Mucosa of rectum (tissue), 2 donors: ENCODE results near the gene PCNX2.

Source experiments
- H3K27ac ChIP-seq, 2 donors: one replicate each; pipeline ENCODE4 v1.7.0; 2013; ENCODE audit warnings: inconsistent platforms in 2 of 2, low read depth in 2 of 2, low read length in 2 of 2
- H3K27me3 ChIP-seq, 2 donors: one replicate each; pipeline ENCODE4 v1.7.0; 2013; ENCODE audit warnings: low read length in 2 of 2; ENCODE audit not compliant: control insufficient read depth in 2 of 2, insufficient read depth in 2 of 2
- H3K36me3 ChIP-seq, 2 donors: one replicate each; pipeline ENCODE4 v1.7.0; 2013; ENCODE audit warnings: low read length in 2 of 2; ENCODE audit not compliant: control insufficient read depth in 2 of 2, insufficient read depth in 2 of 2
- H3K4me1 ChIP-seq, 2 donors: one replicate each; pipeline ENCODE4 v1.7.0; 2013; ENCODE audit warnings: low read length in 2 of 2, mild to moderate bottlenecking in 1 of 2; ENCODE audit not compliant: control insufficient read depth in 2 of 2, insufficient read depth in 2 of 2
- H3K4me3 ChIP-seq, 2 donors: one replicate each; pipeline ENCODE4 v1.7.0; 2013; ENCODE audit warnings: low read length in 2 of 2
- H3K9ac ChIP-seq, 2 donors: one replicate each; pipeline ENCODE4 v1.7.0; 2013; ENCODE audit warnings: low read length in 2 of 2, low read depth in 1 of 2, mild to moderate bottlenecking in 1 of 2
- H3K9me3 ChIP-seq, 2 donors: one replicate each; pipeline ENCODE4 v1.7.0; 2013; ENCODE audit warnings: low read length in 2 of 2; ENCODE audit not compliant: control insufficient read depth in 2 of 2
- donor health status: healthy.
- donor health status: Normal muscosa, but diverticular disease.

The PCNX2 gene

GRCh38 chr1:233319272-233319671 lies 23.7 kb upstream of the PCNX2 start:
- Histone ChIP-seq H3K9ac (no peak overlapping the region), H3K27me3 (no peaks in the 10 kb centered on the region), H3K36me3 (no peaks in the 10 kb centered on the region), H3K27ac (no peak overlapping the region), H3K9me3 (no peaks in the 10 kb centered on the region), H3K4me3 (no peak overlapping the region), H3K4me1 (no peaks in the 10 kb centered on the region)

- no peak overlapping the region for H3K9ac ChIP-seq
- H3K36me3 ChIP-seq = no peaks in the 10 kb centered on the region
- H3K4me1 ChIP-seq = no peaks in the 10 kb centered on the region
- no peak overlapping the region for H3K4me3 ChIP-seq
- H3K27ac ChIP-seq = no peak overlapping the region
- no peaks in the 10 kb centered on the region for H3K9me3 ChIP-seq
- H3K27me3 ChIP-seq = no peaks in the 10 kb centered on the region
Measured at GRCh38 chr1:233316473-233316872, 20.9 kb upstream of the PCNX2 start.

GRCh38 chr1:233315718-233316301 lies 20.3 kb upstream of the PCNX2 start:
- H3K9me3 ChIP-seq = no peaks in the 10 kb centered on the region
- H3K4me3 ChIP-seq = no peak overlapping the region
- H3K9ac ChIP-seq = no peak overlapping the region
- H3K27ac ChIP-seq = no peak overlapping the region
- H3K36me3 ChIP-seq = no peaks in the 10 kb centered on the region
- no peaks in the 10 kb centered on the region for H3K27me3 ChIP-seq
- H3K4me1 ChIP-seq = no peaks in the 10 kb centered on the region

- H3K9me3 ChIP-seq = no peaks in the 10 kb centered on the region
- H3K4me3 ChIP-seq = no peak overlapping the region
- H3K36me3 ChIP-seq = no peaks in the 10 kb centered on the region
- H3K27ac ChIP-seq = no peak overlapping the region
- H3K27me3 ChIP-seq = no peaks in the 10 kb centered on the region
- no peak overlapping the region for H3K9ac ChIP-seq
- H3K4me1 ChIP-seq = no peaks in the 10 kb centered on the region
Measured at GRCh38 chr1:233313434-233314155, 18.1 kb upstream of the PCNX2 start.

GRCh38 chr1:233304489-233305102 lies 9.1 kb upstream of the PCNX2 start:
- Histone ChIP-seq H3K27ac (no peak overlapping the region), H3K9me3 (peaks cover 0 to 2% of the 10 kb centered on the region in 2 donors), H3K4me3 (no peak overlapping the region), H3K36me3 (no peaks in the 10 kb centered on the region), H3K4me1 (no peaks in the 10 kb centered on the region), H3K9ac (no peak overlapping the region), H3K27me3 (no peaks in the 10 kb centered on the region)

GRCh38 chr1:233300326-233300725 lies 4.8 kb upstream of the PCNX2 start:
- no peaks in the 10 kb centered on the region for H3K27me3 ChIP-seq
- no peak overlapping the region for H3K9ac ChIP-seq
- H3K9me3 ChIP-seq = peaks cover 0 to 2% of the 10 kb centered on the region in 2 donors
- H3K36me3 ChIP-seq = no peaks in the 10 kb centered on the region
- H3K4me1 ChIP-seq = no peaks in the 10 kb centered on the region
- no peak overlapping the region for H3K27ac ChIP-seq
- no peak overlapping the region for H3K4me3 ChIP-seq

- Histone ChIP-seq H3K9ac (no peak overlapping the region), H3K4me1 (peaks cover 0 to 6% of the 10 kb centered on the region in 2 donors), H3K4me3 (no peak overlapping the region), H3K27ac (no peak overlapping the region), H3K27me3 (no peaks in the 10 kb centered on the region), H3K36me3 (no peaks in the 10 kb centered on the region), H3K9me3 (peaks cover 0 to 2% of the 10 kb centered on the region in 2 donors)
Measured at GRCh38 chr1:233299450-233299849, 3.9 kb upstream of the PCNX2 start.

GRCh38 chr1:233295975-233296322 lies 424 bp upstream of the PCNX2 start:
- Histone ChIP-seq H3K27me3 (no peaks in the 10 kb centered on the region), H3K9me3 (no peaks in the 10 kb centered on the region), H3K9ac (no peak overlapping the region), H3K4me3 (peak overlapping the region in 1 of 2 donors; percentile 73), H3K4me1 (peaks cover 0 to 6% of the 10 kb centered on the region in 2 donors), H3K27ac (no peak overlapping the region), H3K36me3 (no peaks in the 10 kb centered on the region)

- H3K36me3 ChIP-seq = no peaks in the 10 kb centered on the region
- H3K27ac ChIP-seq = peak overlapping the region in 1 of 2 donors; percentile 13
- H3K4me1 ChIP-seq = peaks cover 0 to 6% of the 10 kb centered on the region in 2 donors
- H3K4me3 ChIP-seq = peak overlapping the region; percentile 69 to 73
- H3K9ac ChIP-seq = peak overlapping the region; percentile 36 to 59
- no peaks in the 10 kb centered on the region for H3K9me3 ChIP-seq
- H3K27me3 ChIP-seq = no peaks in the 10 kb centered on the region
Measured at GRCh38 chr1:233294913-233295236, 650 bp downstream of the PCNX2 start.

GRCh38 chr1:233293556-233294446 lies 1.7 kb downstream of the PCNX2 start:
- Histone ChIP-seq H3K4me3 (no peak overlapping the region), H3K27ac (no peak overlapping the region), H3K27me3 (no peaks in the 10 kb centered on the region), H3K9ac (no peak overlapping the region), H3K9me3 (no peaks in the 10 kb centered on the region), H3K36me3 (no peaks in the 10 kb centered on the region), H3K4me1 (peaks cover 0 to 6% of the 10 kb centered on the region in 2 donors)
